SK-N-SH treated with all-trans-retinoic acid at 6 μM for 48 hours (cell line): ENCODE measurements around the gene COBLL1.

Source experiments
- ATAC-seq: fragments of 200-7000 bp; cut with Tn5 transposase; 3 replicates; pipeline ENCODE4 v1.9.1; 2020; ENCODE audit warnings: mild to moderate bottlenecking, moderate library complexity
- ARNTL ChIP-seq: fragments of 450-650 bp; formaldehyde crosslinking; IDR thresholded peaks from 2 replicates; pipeline ENCODE4 v1.5.0; 2020; ENCODE audit warnings: low read depth, mild to moderate bottlenecking, moderate library complexity, borderline replicate concordance
- BACH2 ChIP-seq: fragments of 250-450 bp; sonication (Bioruptor Pico); IDR thresholded peaks from 2 replicates; pipeline ENCODE4 v1.9.0; 2021; ENCODE audit warnings: mild to moderate bottlenecking, borderline replicate concordance
- CREB5 ChIP-seq: fragments of 250-450 bp; sonication (Bioruptor Pico); IDR thresholded peaks from 2 replicates; pipeline ENCODE4 v1.5.1; 2020; ENCODE audit warnings: low read depth, mild to moderate bottlenecking, moderate library complexity
- CSDC2 ChIP-seq: fragments of 250-450 bp; sonication (Bioruptor Pico); IDR thresholded peaks from 2 replicates; pipeline ENCODE4 v1.5.0; 2020; ENCODE audit warnings: mild to moderate bottlenecking, moderate library complexity
- CSRNP3 ChIP-seq: fragments of 250-450 bp; sonication (Bioruptor Pico); IDR thresholded peaks from 2 replicates; pipeline ENCODE4 v1.5.1; 2021; ENCODE audit warnings: mild to moderate bottlenecking, moderate library complexity
- ESRRG ChIP-seq: fragments of 250-450 bp; sonication (Bioruptor Pico); IDR thresholded peaks from 2 replicates; pipeline ENCODE4 v1.6.1; 2021; ENCODE audit warnings: mild to moderate bottlenecking
- GLIS3 ChIP-seq: fragments of 250-450 bp; sonication (Bioruptor Pico); IDR thresholded peaks from 2 replicates; pipeline ENCODE4 v1.5.0; 2020; ENCODE audit warnings: mild to moderate bottlenecking, moderate library complexity
- ISL1 ChIP-seq: fragments of 250-450 bp; sonication (Bioruptor Pico); IDR thresholded peaks from 2 replicates; pipeline ENCODE4 v2.1.2; 2022; ENCODE audit warnings: mild to moderate bottlenecking, moderate library complexity
- OSR1 ChIP-seq: fragments of 250-450 bp; sonication (Bioruptor Pico); IDR thresholded peaks from 2 replicates; pipeline ENCODE4 v1.8.0; 2022; ENCODE audit warnings: moderate library complexity, mild to moderate bottlenecking, inconsistent platforms
- PATZ1 ChIP-seq: fragments of 250-450 bp; sonication (Bioruptor Pico); IDR thresholded peaks from 2 replicates; pipeline ENCODE4 v1.8.0; 2020; ENCODE audit warnings: mild to moderate bottlenecking, moderate library complexity, borderline replicate concordance
- POU6F1 ChIP-seq: fragments of 250-450 bp; sonication (Bioruptor Pico); IDR thresholded peaks from 2 replicates; pipeline ENCODE4 v1.8.0; 2021; ENCODE audit warnings: low read depth, mild to moderate bottlenecking, moderate library complexity, borderline replicate concordance
- PPARA ChIP-seq: fragments of 250-450 bp; sonication (Bioruptor Pico); IDR thresholded peaks from 2 replicates; pipeline ENCODE4 v1.5.0; 2020; ENCODE audit warnings: mild to moderate bottlenecking, borderline replicate concordance
- RARB ChIP-seq: fragments of 250-450 bp; sonication (Bioruptor Pico); IDR thresholded peaks from 2 replicates; pipeline ENCODE4 v1.8.0; 2021; ENCODE audit warnings: mild to moderate bottlenecking, moderate library complexity
- SNAI2 ChIP-seq: fragments of 250-450 bp; sonication (Bioruptor Pico); IDR thresholded peaks from 2 replicates; pipeline ENCODE4 v1.5.0; 2020; ENCODE audit warnings: mild to moderate bottlenecking, moderate library complexity
- TCF4 ChIP-seq: fragments of 250-450 bp; sonication (Bioruptor Pico); IDR thresholded peaks from 2 replicates; pipeline ENCODE4 v1.8.0; 2021; ENCODE audit warnings: mild to moderate bottlenecking, moderate library complexity, borderline replicate concordance
- TOX ChIP-seq: fragments of 250-450 bp; sonication (Bioruptor Pico); IDR thresholded peaks from 2 replicates; pipeline ENCODE4 v1.8.0; 2021; ENCODE audit warnings: mild to moderate bottlenecking, moderate library complexity, borderline replicate concordance
- TSHZ2 ChIP-seq: fragments of 250-450 bp; sonication (Bioruptor Pico); IDR thresholded peaks from 2 replicates; pipeline ENCODE4 v1.5.0; 2020; ENCODE audit warnings: mild to moderate bottlenecking, moderate library complexity
- ZC3H10 ChIP-seq: fragments of 250-450 bp; sonication (Bioruptor Pico); IDR thresholded peaks from 2 replicates; pipeline ENCODE4 v1.5.1; 2021; ENCODE audit warnings: mild to moderate bottlenecking, moderate library complexity
- ZFP3 ChIP-seq: fragments of 250-450 bp; sonication (Bioruptor Pico); IDR thresholded peaks from 2 replicates; pipeline ENCODE4 v1.5.0; 2020; ENCODE audit warnings: mild to moderate bottlenecking, moderate library complexity
- ZFP30 ChIP-seq: fragments of 450-650 bp; formaldehyde crosslinking; IDR thresholded peaks from 2 replicates; pipeline ENCODE4 v1.5.0; 2022; ENCODE audit warnings: mild to moderate bottlenecking, moderate library complexity
- ZNF565 ChIP-seq: fragments of 450-650 bp; formaldehyde crosslinking; conservative IDR thresholded peaks from 2 replicates; pipeline ENCODE4 v1.5.0; 2020; ENCODE audit warnings: low read depth, mild to moderate bottlenecking, moderate library complexity
- ZNF70 ChIP-seq: fragments of 450-650 bp; formaldehyde crosslinking; IDR thresholded peaks from 2 replicates; pipeline ENCODE4 v1.5.0; 2020; ENCODE audit warnings: mild to moderate bottlenecking, moderate library complexity

The COBLL1 gene

DNA sequence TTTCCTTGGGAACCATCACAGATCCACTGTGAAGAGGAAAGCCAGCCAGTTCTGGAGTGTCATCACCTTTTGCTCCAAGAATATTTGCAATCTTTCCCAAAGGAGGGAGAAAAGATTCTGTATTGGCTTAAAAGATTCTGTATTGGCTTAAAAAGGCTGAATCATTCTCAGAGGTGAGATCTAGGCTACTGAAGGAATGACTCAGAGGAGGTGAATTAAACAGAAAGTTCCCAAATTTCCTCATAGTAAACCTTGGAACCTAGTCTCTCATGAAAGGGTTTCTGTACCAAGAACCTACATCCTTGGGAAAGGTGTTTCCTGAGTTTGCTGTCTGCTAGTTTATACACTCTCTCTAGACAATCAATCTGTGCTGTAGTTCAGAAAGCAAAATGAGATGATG, 186.3 kb downstream of the COBLL1 start:
- TF ChIP-seq ARNTL (CRISPR knock-in tag) (no peak), ZNF565 (CRISPR knock-in tag) (no peak), PATZ1 (CRISPR knock-in tag) (no peak), PPARA (CRISPR knock-in tag) (no peak), POU6F1 (no peak), ESRRG (CRISPR knock-in tag) (no peak), TSHZ2 (CRISPR knock-in tag) (no peak), BACH2 (CRISPR knock-in tag) (no peak), ISL1 (CRISPR knock-in tag) (no peak), ZFP30 (CRISPR knock-in tag) (no peak), CSDC2 (CRISPR knock-in tag) (no peak), CSRNP3 (CRISPR knock-in tag) (no peak), OSR1 (CRISPR knock-in tag) (no peak), GLIS3 (no peak), ZC3H10 (CRISPR knock-in tag) (no peak)
- TF ChIP-seq, all 23 proteins: peak for 0
- no peak for ATAC-seq

- ATAC-seq = no peak
- no peak for TF ChIP-seq ARNTL (CRISPR knock-in tag)
- TF ChIP-seq CSRNP3 (CRISPR knock-in tag) = no peak
- TF ChIP-seq SNAI2 = no peak
- TF ChIP-seq CREB5 (CRISPR knock-in tag) = no peak
- no peak for TF ChIP-seq RARB (CRISPR knock-in tag)
- TF ChIP-seq TOX = no peak
- no peak for TF ChIP-seq PPARA (CRISPR knock-in tag)
- TF ChIP-seq OSR1 (CRISPR knock-in tag) = no peak
- TF ChIP-seq ZNF70 (CRISPR knock-in tag) = no peak
- no peak for TF ChIP-seq ZC3H10 (CRISPR knock-in tag)
- no peak for TF ChIP-seq ZNF565 (CRISPR knock-in tag)
- TF ChIP-seq ZFP3 (CRISPR knock-in tag) = no peak
- no peak for TF ChIP-seq PATZ1 (CRISPR knock-in tag)
- no peak for TF ChIP-seq POU6F1
- TF ChIP-seq CSDC2 (CRISPR knock-in tag) = no peak
- TF ChIP-seq TCF4 (CRISPR knock-in tag) = no peak
- TF ChIP-seq ESRRG (CRISPR knock-in tag) = no peak
- TF ChIP-seq ZFP30 (CRISPR knock-in tag) = no peak
Measured at GRCh38 chr2:164651361-164651760, 190.3 kb downstream of the COBLL1 start.
